DOHH2 (cell line): ENCODE results near the gene SCAMP3.
A peak's percentile ranks its signal among the peaks of the same experiment; 100 is the strongest.

Experiments
- CTCF ChIP-seq: fragments of 200-600 bp; sonication (generic); IDR thresholded peaks from one replicate; pipeline ENCODE4 v1.5.1; 2014; ENCODE audit warnings: antibody characterized with exemption, mild to moderate bottlenecking, low read depth, low read length; ENCODE audit not compliant: poor library complexity, severe bottlenecking
- EZH2phosphoT487 ChIP-seq: fragments of 200-600 bp; sonication (generic); IDR thresholded peaks from 2 replicates; pipeline ENCODE4 v1.6.1; 2017; ENCODE audit warnings: borderline replicate concordance, mild to moderate bottlenecking, antibody characterized with exemption, low read length, moderate library complexity, mixed read lengths

GRCh38 chr1:155226188-155226909, 35.8 kb downstream of the SCAMP3 start:
- TF ChIP-seq CTCF = peak; percentile 83
- TF ChIP-seq EZH2phosphoT487 = no peak
